Right lobe of liver (tissue), 6 donors: ENCODE data around the gene FFAR1. TPM values are rescaled to one million over a fixed set of nuclear protein-coding genes. Genes with fewer than 3 reads are reported as not detected.

Source experiments
- ATAC-seq, 4 donors: fragments of 200-7000 bp; cut with Tn5 transposase; one replicate each; pipeline ENCODE4 v1.9.1; 2020; ENCODE audit warnings: mild to moderate bottlenecking in 4 of 4, moderate library complexity in 4 of 4
- DNase-seq, 3 donors: peaks; one replicate each; pipeline ENCODE4 v3.0.0-alpha.2; 2020
- H3K27ac ChIP-seq, 3 donors: fragments of 200-600 bp; one replicate each; pipeline ENCODE4 v1.8.0; 2022
- H3K27me3 ChIP-seq, 2 donors: fragments of 200-600 bp; one replicate each; pipeline ENCODE4 v1.8.0; 2022
- H3K36me3 ChIP-seq, 4 donors: fragments of 200-600 bp; sonication (generic) in 1 of 4; one replicate each; pipeline versions ENCODE4 v1.5.1 to v1.8.0; 2017 to 2022; ENCODE audit warnings: control low read depth in 1 of 4
- H3K4me1 ChIP-seq, 4 donors: fragments of 200-600 bp; sonication (generic) in 1 of 4; one replicate each; pipeline versions ENCODE4 v1.5.1 to v1.8.0; 2017 to 2022; ENCODE audit warnings: control low read depth in 1 of 4
- H3K4me3 ChIP-seq, 3 donors: fragments of 200-600 bp; one replicate each; pipeline ENCODE4 v1.8.0; 2022
- H3K9me3 ChIP-seq, 4 donors: fragments of 200-600 bp; sonication (generic) in 1 of 4; one replicate each; pipeline versions ENCODE4 v1.5.1 to v1.8.0; 2017 to 2022; ENCODE audit warnings: control low read depth in 1 of 4
- POLR2A ChIP-seq: fragments of 450-650 bp; IDR thresholded peaks from one replicate; pipeline ENCODE4 v1.6.1; 2017; ENCODE audit warnings: antibody characterized with exemption, mild to moderate bottlenecking
- whole genome bisulfite sequencing: methylation state at CpG from one replicate; pipeline ENCODE4 v1.1.6; 2018; ENCODE audit warnings: low coverage, low lambda C conversion rate; ENCODE audit not compliant: insufficient coverage; ENCODE audit errors: missing lambda C conversion rate; 5-methylcytosine and 5-hydroxymethylcytosine counted together
- intact Hi-C, 2 donors: fragments of 100-400 bp; cut with DNase I; formaldehyde crosslinking; loops; one replicate each; pipeline versions ENCODE4 v1.11.2 to v1.14.1; 2022
- microRNA-seq, 2 donors: library from miRNA; unstranded; fragments of <30 nt; microRNA quantifications; one replicate each; pipeline ENCODE4, GENCODE V29; 2019 to 2020
- total RNA-seq, 6 experiments: library from RNA; depleted of rRNA in 2 of 6; stranded (reverse); fragments of >200 nt in 2 of 6; fragmentation: NEBNext Ultra II Directional in 3 of 6; extraction: Animal tissue kit (Norgen Biotek cat#: 25700) in 3 of 6; gene quantifications; one replicate each; pipeline versions ENCODE4 v1.1.0 to v1.2.4, GENCODE V29; 2016 to 2023
- TF ChIP-seq, protein P1 (sequence below), 4 donors: fragments of 200-600 bp in 3 of 4; fragments of 450-650 bp in 1 of 4; IDR thresholded peaks; one replicate each; pipeline versions ENCODE4 v1.5.1 to v1.8.0; 2016 to 2022; ENCODE audit warnings: antibody characterized with exemption in 4 of 4, mild to moderate bottlenecking in 2 of 4
- donor health status: DM: no; HTN: yes; CAD: no.
- donor health status: DM: no; HTN: no; CAD: no.
- donor health status: DM: no; HTN: no; CAD: no.
- donor health status: DM: no; HTN: yes; CAD: no.
- donor health status: DM: no; HTN: yes; CAD: no.

FFAR1 gene
- total RNA-seq, 6 experiments from 2014 or later, result not detected

DNA sequence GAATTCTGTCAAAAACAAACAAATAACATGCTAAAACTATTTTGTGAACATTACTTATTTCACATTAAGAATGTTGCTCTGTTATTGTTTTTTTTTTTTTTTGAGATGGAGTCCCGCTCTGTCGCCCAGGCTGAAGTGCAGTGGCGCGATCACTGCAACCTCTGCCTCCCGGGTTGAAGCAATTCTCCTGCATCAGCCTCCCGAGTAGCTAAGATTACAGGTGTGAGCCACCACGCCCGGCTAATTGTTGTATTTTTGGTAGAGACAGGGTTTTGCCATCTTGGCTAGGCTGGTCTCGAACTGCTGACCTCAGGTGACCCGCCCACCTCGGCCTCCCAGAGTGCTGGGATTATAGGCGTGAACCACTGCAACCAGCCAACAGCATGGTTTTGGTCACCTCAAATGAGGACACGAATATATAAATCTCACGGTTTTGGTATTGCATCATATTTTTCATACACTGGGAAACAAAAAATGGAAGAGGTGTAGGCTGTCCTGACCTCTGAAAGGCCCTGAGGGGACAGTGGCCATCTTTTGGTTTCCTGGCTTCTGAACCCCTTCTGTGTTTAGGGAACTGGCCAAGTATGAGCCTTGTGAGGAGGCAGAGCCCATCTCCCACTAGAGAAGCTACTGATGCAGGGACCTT is 48.7 kb downstream of the FFAR1 start:
- H3K4me3 ChIP-seq, result no peak overlapping the region
- WGBS, result 83% methylated on average over 14 of the region's 14 CpGs
- no peaks in the 10 kb centered on the region for H3K9me3 ChIP-seq
- DNase-seq (no peak), ATAC-seq (no peak)
- no peaks in the 10 kb centered on the region for H3K27me3 ChIP-seq
- TF ChIP-seq, protein P1, sequence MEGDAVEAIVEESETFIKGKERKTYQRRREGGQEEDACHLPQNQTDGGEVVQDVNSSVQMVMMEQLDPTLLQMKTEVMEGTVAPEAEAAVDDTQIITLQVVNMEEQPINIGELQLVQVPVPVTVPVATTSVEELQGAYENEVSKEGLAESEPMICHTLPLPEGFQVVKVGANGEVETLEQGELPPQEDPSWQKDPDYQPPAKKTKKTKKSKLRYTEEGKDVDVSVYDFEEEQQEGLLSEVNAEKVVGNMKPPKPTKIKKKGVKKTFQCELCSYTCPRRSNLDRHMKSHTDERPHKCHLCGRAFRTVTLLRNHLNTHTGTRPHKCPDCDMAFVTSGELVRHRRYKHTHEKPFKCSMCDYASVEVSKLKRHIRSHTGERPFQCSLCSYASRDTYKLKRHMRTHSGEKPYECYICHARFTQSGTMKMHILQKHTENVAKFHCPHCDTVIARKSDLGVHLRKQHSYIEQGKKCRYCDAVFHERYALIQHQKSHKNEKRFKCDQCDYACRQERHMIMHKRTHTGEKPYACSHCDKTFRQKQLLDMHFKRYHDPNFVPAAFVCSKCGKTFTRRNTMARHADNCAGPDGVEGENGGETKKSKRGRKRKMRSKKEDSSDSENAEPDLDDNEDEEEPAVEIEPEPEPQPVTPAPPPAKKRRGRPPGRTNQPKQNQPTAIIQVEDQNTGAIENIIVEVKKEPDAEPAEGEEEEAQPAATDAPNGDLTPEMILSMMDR (IDR thresholded peaks at IDR 0.05), result no peak
- TF ChIP-seq POLR2A, result no peak
- no peaks in the 10 kb centered on the region for H3K36me3 ChIP-seq
- H3K27ac ChIP-seq, result no peak overlapping the region
- H3K4me1 ChIP-seq, result no peaks in the 10 kb centered on the region
- intact Hi-C loops, result no loop called here

DNA sequence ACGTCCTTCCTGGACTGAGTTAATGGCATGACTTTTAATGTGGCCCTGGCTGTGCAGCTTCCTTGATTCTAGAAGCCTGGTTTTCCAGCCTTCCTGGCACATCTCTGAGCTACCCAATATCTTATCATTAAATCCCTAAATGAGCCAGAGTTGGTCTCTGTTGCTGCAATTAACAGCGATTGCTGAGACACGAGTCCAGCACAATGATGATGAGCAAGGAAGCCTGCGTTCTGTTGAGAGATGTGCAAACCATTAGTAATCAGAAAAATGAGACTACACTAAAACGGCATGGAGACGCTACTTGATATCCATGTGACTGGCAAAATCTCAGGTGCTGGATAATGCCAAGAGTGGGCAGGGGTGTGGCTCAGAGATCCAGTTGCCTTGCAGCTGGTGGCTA is 49.4 kb downstream of the FFAR1 start:
- no peaks in the 10 kb centered on the region for H3K9me3 ChIP-seq
- H3K4me1 ChIP-seq, result no peaks in the 10 kb centered on the region
- H3K27ac ChIP-seq, result no peak overlapping the region
- no peaks in the 10 kb centered on the region for H3K27me3 ChIP-seq
- TF ChIP-seq, protein P1 (IDR thresholded peaks at IDR 0.05), result no peak
- TF ChIP-seq POLR2A, result no peak
- 79% methylated on average over 4 of the region's 6 CpGs for WGBS
- DNase-seq, result no peak
- H3K36me3 ChIP-seq, result no peaks in the 10 kb centered on the region
- no peak overlapping the region for H3K4me3 ChIP-seq
- ATAC-seq, result no peak
- intact Hi-C loops, result no loop called here

Small RNA genes within 50 kb of the gene (microRNA-seq; reads per million reads assigned to microRNA genes)
- gene MIR5196, result 0 to 0.29 reads per million in 2 donors

Other genes with a start within 250 kb of the FFAR1 start
- gene FXYD3, start 232.1 kb upstream of the FFAR1 start, total RNA-seq, result 1 to 10 TPM in 1 of 6 experiments, not detected in 5; 1.0 TPM
- gene LGI4, start 212.8 kb upstream of the FFAR1 start, total RNA-seq, result 1 to 10 TPM in 5 of 6 experiments, under 1 TPM in 1; 0.99 to 2.0 (median 1.5) TPM
- 100 to 1,000 TPM in 4 of 6 experiments, 10 to 100 TPM in 2; 38.9 to 263 (median 140) TPM for gene FXYD1, start 209.1 kb upstream of the FFAR1 start, total RNA-seq
- gene FXYD7, start 204.6 kb upstream of the FFAR1 start, total RNA-seq, result under 1 TPM in 1 of 6 experiments, not detected in 5; 0.49 TPM
- gene FXYD5, start 193.2 kb upstream of the FFAR1 start, total RNA-seq, result 10 to 100 TPM in 4 of 6 experiments, 1 to 10 TPM in 2; 5.6 to 23.6 (median 14.2) TPM
- gene FAM187B, start 119.2 kb upstream of the FFAR1 start, total RNA-seq, result not detected
- 100 to 1,000 TPM in 4 of 6 experiments, 10 to 100 TPM in 2; 96.6 to 138 (median 112) TPM for gene LSR, start 98.9 kb upstream of the FFAR1 start, total RNA-seq
- 10 to 100 TPM; 65.4 to 78.5 (median 75.7) TPM for gene USF2, start 78.9 kb upstream of the FFAR1 start, total RNA-seq
- gene HAMP, start 65.4 kb upstream of the FFAR1 start, total RNA-seq, result 100 to 1,000 TPM in 2 of 6 experiments, 10 to 100 TPM in 3, under 1 TPM in 1; 0.86 to 146 (median 65.3) TPM
- gene MAG, start 55.7 kb upstream of the FFAR1 start, total RNA-seq, result under 1 TPM in 1 of 6 experiments, not detected in 5; 0.40 TPM
- 1 to 10 TPM in 3 of 6 experiments, under 1 TPM in 3; 0.39 to 1.3 (median 0.96) TPM for gene CD22, start 18.7 kb upstream of the FFAR1 start, total RNA-seq
- gene FFAR3, start 10.6 kb downstream of the FFAR1 start, total RNA-seq, result under 1 TPM in 1 of 6 experiments, not detected in 5; 0.27 TPM
- gene GPR42, start 23.2 kb downstream of the FFAR1 start, total RNA-seq, result not detected
- gene FFAR2, start 100.4 kb downstream of the FFAR1 start, total RNA-seq, result under 1 TPM in 3 of 6 experiments, not detected in 3; 0.30 to 0.64 (median 0.35) TPM
- not detected for gene KRTDAP, start 142.6 kb downstream of the FFAR1 start, total RNA-seq
- gene DMKN, start 165.7 kb downstream of the FFAR1 start, total RNA-seq, result 1 to 10 TPM; 1.0 to 4.0 (median 2.0) TPM
- under 1 TPM in 1 of 6 experiments, not detected in 5; 0.24 TPM for gene SBSN, start 180.4 kb downstream of the FFAR1 start, total RNA-seq
- not detected for gene GAPDHS, start 185.6 kb downstream of the FFAR1 start, total RNA-seq
- 10 to 100 TPM; 29.4 to 65.7 (median 36.2) TPM for gene TMEM147, start 197.7 kb downstream of the FFAR1 start, total RNA-seq
- gene ATP4A, start 215.8 kb downstream of the FFAR1 start, total RNA-seq, result under 1 TPM in 1 of 6 experiments, not detected in 5; 0.06 TPM
- gene PMIS2, start 238.3 kb downstream of the FFAR1 start, total RNA-seq, result not detected